Breast epithelium (tissue), 3 donors: Measurements from ENCODE around the gene HOXA2.

ENCODE experiments used
- CTCF ChIP-seq, 3 donors: fragments of 450-650 bp; IDR thresholded peaks; one replicate each; pipeline ENCODE4 v1.5.1; 2016 to 2017; ENCODE audit warnings: antibody characterized with exemption in 3 of 3, mild to moderate bottlenecking in 3 of 3, moderate library complexity in 3 of 3
- POLR2A ChIP-seq: fragments of 450-650 bp; IDR thresholded peaks from one replicate; pipeline ENCODE4 v1.6.1; 2016; ENCODE audit warnings: antibody characterized with exemption, mild to moderate bottlenecking, moderate library complexity
- POLR2AphosphoS5 ChIP-seq, 3 donors: sonication (generic); formaldehyde crosslinking; IDR thresholded peaks; one replicate each; pipeline ENCODE4 v1.6.1; 2017; ENCODE audit warnings: antibody characterized with exemption in 3 of 3

GRCh38 chr7:27105301-27106031 is 3.0 kb upstream of the HOXA2 start:
- no peak for TF ChIP-seq CTCF (IDR thresholded peaks at IDR 0.05)
- TF ChIP-seq POLR2AphosphoS5 (IDR thresholded peaks at IDR 0.05): no peak
- no peak for TF ChIP-seq POLR2A
